ENCODE results near the gene NSRP1.

Gene NSRP1

GRCh38 chr17:30218799-30219198 is 102.2 kb downstream of the NSRP1 start:
- no peak overlapping the region for H3K4me3 ChIP-seq (ENCODE audit: low read depth, low read length)
- H3K9me3 ChIP-seq (ENCODE audit: severe bottlenecking), result no peaks in the 10 kb centered on the region
- H3K27ac ChIP-seq, result no peak overlapping the region
- DNase-seq, result no peak
- TF ChIP-seq, protein P1, sequence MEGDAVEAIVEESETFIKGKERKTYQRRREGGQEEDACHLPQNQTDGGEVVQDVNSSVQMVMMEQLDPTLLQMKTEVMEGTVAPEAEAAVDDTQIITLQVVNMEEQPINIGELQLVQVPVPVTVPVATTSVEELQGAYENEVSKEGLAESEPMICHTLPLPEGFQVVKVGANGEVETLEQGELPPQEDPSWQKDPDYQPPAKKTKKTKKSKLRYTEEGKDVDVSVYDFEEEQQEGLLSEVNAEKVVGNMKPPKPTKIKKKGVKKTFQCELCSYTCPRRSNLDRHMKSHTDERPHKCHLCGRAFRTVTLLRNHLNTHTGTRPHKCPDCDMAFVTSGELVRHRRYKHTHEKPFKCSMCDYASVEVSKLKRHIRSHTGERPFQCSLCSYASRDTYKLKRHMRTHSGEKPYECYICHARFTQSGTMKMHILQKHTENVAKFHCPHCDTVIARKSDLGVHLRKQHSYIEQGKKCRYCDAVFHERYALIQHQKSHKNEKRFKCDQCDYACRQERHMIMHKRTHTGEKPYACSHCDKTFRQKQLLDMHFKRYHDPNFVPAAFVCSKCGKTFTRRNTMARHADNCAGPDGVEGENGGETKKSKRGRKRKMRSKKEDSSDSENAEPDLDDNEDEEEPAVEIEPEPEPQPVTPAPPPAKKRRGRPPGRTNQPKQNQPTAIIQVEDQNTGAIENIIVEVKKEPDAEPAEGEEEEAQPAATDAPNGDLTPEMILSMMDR (IDR thresholded peaks at IDR 0.05; ENCODE audit: low read depth, low read length), result no peak
- H3K36me3 ChIP-seq, result no peaks in the 10 kb centered on the region
- H3K27me3 ChIP-seq (ENCODE audit: insufficient read depth, low read depth, severe bottlenecking), result no peaks in the 10 kb centered on the region

- TF ChIP-seq, protein P1 (IDR thresholded peaks at IDR 0.05; ENCODE audit: low read depth, low read length), result no peak
- Histone ChIP-seq H3K36me3 (no peaks in the 10 kb centered on the region), H3K27ac (no peak overlapping the region), H3K9me3 (ENCODE audit: severe bottlenecking) (no peaks in the 10 kb centered on the region), H3K27me3 (ENCODE audit: insufficient read depth, low read depth, severe bottlenecking) (no peaks in the 10 kb centered on the region), H3K4me3 (ENCODE audit: low read depth, low read length) (peak overlapping the region; percentile 25; the same call in 1 of the 2 replicates)
- DNase-seq, result no peak
Measured at GRCh38 chr17:30219315-30219714, 102.7 kb downstream of the NSRP1 start.

GRCh38 chr17:30219833-30220232 is 103.2 kb downstream of the NSRP1 start:
- Histone ChIP-seq H3K4me3 (ENCODE audit: low read depth, low read length) (peak overlapping the region; percentile 25), H3K9me3 (ENCODE audit: severe bottlenecking) (no peaks in the 10 kb centered on the region), H3K27me3 (ENCODE audit: insufficient read depth, low read depth, severe bottlenecking) (no peaks in the 10 kb centered on the region), H3K27ac (peak overlapping the region; percentile 0; the same call in 1 of the 2 replicates), H3K36me3 (no peaks in the 10 kb centered on the region)
- peak; percentile 35 for DNase-seq
- TF ChIP-seq, protein P1 (IDR thresholded peaks at IDR 0.05; ENCODE audit: low read depth, low read length), result no peak

GRCh38 chr17:30220414-30220813 is 103.8 kb downstream of the NSRP1 start:
- peak; percentile 63 for DNase-seq
- TF ChIP-seq, protein P1 (IDR thresholded peaks at IDR 0.05; ENCODE audit: low read depth, low read length), result no peak
- Histone ChIP-seq H3K27ac (peak overlapping the region; percentile 0; the same call in 1 of the 2 replicates), H3K27me3 (ENCODE audit: insufficient read depth, low read depth, severe bottlenecking) (no peaks in the 10 kb centered on the region), H3K36me3 (no peaks in the 10 kb centered on the region), H3K4me3 (ENCODE audit: low read depth, low read length) (no peak overlapping the region), H3K9me3 (ENCODE audit: severe bottlenecking) (no peaks in the 10 kb centered on the region)

- Histone ChIP-seq H3K9me3 (ENCODE audit: severe bottlenecking) (no peaks in the 10 kb centered on the region), H3K4me3 (ENCODE audit: low read depth, low read length) (no peak overlapping the region), H3K27me3 (ENCODE audit: insufficient read depth, low read depth, severe bottlenecking) (no peaks in the 10 kb centered on the region), H3K27ac (no peak overlapping the region), H3K36me3 (no peaks in the 10 kb centered on the region)
- DNase-seq, result no peak
- TF ChIP-seq, protein P1 (IDR thresholded peaks at IDR 0.05; ENCODE audit: low read depth, low read length), result no peak
Measured at GRCh38 chr17:30221346-30221745, 104.7 kb downstream of the NSRP1 start.

- no peak for DNase-seq
- H3K27ac ChIP-seq, result no peak overlapping the region
- TF ChIP-seq, protein P1 (IDR thresholded peaks at IDR 0.05; ENCODE audit: low read depth, low read length), result no peak
- H3K36me3 ChIP-seq, result no peaks in the 10 kb centered on the region
- no peaks in the 10 kb centered on the region for H3K9me3 ChIP-seq (ENCODE audit: severe bottlenecking)
- H3K4me3 ChIP-seq (ENCODE audit: low read depth, low read length), result no peak overlapping the region
- no peaks in the 10 kb centered on the region for H3K27me3 ChIP-seq (ENCODE audit: insufficient read depth, low read depth, severe bottlenecking)
Measured at GRCh38 chr17:30222251-30222650, 105.6 kb downstream of the NSRP1 start.
